GM03348 (cell line): ENCODE measurements around the gene KISS1R.
A peak's percentile ranks its signal among the peaks of the same experiment; 100 is the strongest.

Source experiments
- DNase-seq: peaks from one replicate; pipeline ENCODE4 v3.0.0; 2012; ENCODE audit warnings: low spot score

KISS1R gene

GRCh38 chr19:899336-900042, 17.6 kb upstream of the KISS1R start:
- DNase-seq = no peak

- no peak for DNase-seq
Observed at GRCh38 chr19:900043-900301, 17.2 kb upstream of the KISS1R start.

GRCh38 chr19:900302-901111, 16.6 kb upstream of the KISS1R start:
- peak; percentile 46 for DNase-seq

- DNase-seq = no peak
Observed at GRCh38 chr19:901216-902092, 15.7 kb upstream of the KISS1R start.

- DNase-seq = no peak
Observed at GRCh38 chr19:902093-902370, 15.1 kb upstream of the KISS1R start.

- DNase-seq = no peak
Observed at GRCh38 chr19:902446-903226, 14.5 kb upstream of the KISS1R start.

- no peak for DNase-seq
Observed at GRCh38 chr19:903266-903797, 13.8 kb upstream of the KISS1R start.

- DNase-seq = no peak
Observed at GRCh38 chr19:904545-904944, 12.6 kb upstream of the KISS1R start.

- no peak for DNase-seq
Observed at GRCh38 chr19:906480-906879, 10.7 kb upstream of the KISS1R start.

- DNase-seq = no peak
Observed at GRCh38 chr19:907183-907853, 9.8 kb upstream of the KISS1R start.

- DNase-seq = no peak
Observed at GRCh38 chr19:911197-912033, 5.7 kb upstream of the KISS1R start.

- DNase-seq = peak; percentile 71
Observed at GRCh38 chr19:912181-913079, 4.7 kb upstream of the KISS1R start.

GRCh38 chr19:913080-913748, 3.9 kb upstream of the KISS1R start, which contains the start of gene R3HDM4:
Gene R3HDM4 (minus strand): TSS chr19:913219. CDS start chr19:913157, 62 bp downstream.
- DNase-seq = peak; percentile 97

- DNase-seq = no peak
Observed at GRCh38 chr19:916645-917322, 349 bp upstream of the KISS1R start.

GRCh38 chr19:918152-918437, 962 bp downstream of the KISS1R start:
- DNase-seq = no peak

- no peak for DNase-seq
Observed at GRCh38 chr19:918481-919198, 1.5 kb downstream of the KISS1R start.

- no peak for DNase-seq
Observed at GRCh38 chr19:919199-920050, 2.3 kb downstream of the KISS1R start.
